GM21529 (cell line): ENCODE data around the gene CROCC.

ENCODE experiments used
- ATAC-seq: cut with Tn5 transposase; IDR thresholded peaks from one replicate; pipeline ENCODE4 v1.9.1; 2021; ENCODE audit not compliant: unreplicated experiment

The CROCC gene

DNA sequence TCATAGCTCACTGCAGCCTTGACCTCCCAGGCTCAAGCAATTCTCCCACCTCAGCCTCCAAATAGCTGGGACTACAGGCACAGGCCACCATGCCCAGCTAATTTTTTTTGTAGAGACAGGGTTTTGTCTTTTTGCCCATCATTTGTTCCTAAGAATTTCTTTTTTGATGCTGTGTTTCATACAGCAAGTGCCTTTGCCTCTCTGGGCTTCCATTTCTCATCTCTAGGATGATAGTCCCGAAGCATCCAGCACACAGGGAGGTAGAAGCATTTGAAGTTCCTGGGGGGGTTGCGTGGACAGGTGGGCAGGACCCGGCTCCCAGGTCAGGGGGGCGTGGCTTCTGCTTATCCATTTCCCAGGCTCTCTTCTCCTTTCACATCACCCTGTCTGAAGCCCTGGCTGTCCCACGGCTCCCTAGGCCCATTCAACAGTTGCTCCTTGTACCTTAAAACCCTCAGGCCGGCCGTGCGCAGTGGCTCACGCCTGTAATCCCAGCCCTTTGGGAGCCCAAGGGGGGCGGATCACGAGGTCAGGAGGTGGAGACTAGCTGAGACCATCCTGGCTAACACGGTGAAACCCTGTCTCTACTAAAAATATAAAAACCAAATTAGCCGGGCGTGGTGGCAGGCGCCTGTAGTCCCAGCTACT is 86.6 kb downstream of the CROCC start:
- no peak for ATAC-seq

DNA sequence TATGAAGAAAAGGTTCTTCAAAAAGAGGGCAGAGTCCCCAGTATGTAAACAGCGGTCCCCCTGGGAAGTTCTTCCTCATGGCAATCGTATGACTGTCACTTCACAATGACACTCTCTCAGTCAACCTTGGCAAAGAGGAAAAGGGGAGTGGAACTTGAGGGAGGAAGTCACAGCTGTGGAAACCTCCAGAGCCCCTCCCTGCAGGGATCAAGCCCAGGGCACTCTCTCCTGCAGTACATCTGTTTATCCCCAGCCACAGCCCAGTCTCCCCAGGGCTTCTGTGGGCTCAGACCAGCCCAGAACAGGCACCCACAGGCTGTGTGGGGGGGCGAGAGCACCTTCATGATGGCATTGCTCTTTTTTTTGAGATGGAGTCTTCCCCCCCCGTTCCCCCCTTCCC is 88.0 kb downstream of the CROCC start:
- ATAC-seq = no peak

DNA sequence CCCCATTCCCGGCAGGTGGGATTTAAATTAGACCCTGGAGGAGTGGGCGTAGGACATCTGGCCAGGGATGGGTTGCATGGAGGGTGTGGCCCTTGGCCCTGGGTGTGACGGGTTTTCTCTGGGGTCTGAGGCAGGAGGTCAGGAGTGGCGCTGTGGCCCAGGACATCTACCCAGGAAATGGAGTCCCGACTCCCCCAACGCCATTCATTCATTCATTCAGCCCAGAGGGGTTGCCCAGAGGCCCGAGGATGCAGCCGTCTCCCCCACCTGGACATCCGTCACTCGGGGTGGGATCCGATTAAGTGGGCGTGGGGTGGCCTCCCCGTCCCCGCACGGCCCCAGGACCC is 89.3 kb downstream of the CROCC start:
- no peak for ATAC-seq

DNA sequence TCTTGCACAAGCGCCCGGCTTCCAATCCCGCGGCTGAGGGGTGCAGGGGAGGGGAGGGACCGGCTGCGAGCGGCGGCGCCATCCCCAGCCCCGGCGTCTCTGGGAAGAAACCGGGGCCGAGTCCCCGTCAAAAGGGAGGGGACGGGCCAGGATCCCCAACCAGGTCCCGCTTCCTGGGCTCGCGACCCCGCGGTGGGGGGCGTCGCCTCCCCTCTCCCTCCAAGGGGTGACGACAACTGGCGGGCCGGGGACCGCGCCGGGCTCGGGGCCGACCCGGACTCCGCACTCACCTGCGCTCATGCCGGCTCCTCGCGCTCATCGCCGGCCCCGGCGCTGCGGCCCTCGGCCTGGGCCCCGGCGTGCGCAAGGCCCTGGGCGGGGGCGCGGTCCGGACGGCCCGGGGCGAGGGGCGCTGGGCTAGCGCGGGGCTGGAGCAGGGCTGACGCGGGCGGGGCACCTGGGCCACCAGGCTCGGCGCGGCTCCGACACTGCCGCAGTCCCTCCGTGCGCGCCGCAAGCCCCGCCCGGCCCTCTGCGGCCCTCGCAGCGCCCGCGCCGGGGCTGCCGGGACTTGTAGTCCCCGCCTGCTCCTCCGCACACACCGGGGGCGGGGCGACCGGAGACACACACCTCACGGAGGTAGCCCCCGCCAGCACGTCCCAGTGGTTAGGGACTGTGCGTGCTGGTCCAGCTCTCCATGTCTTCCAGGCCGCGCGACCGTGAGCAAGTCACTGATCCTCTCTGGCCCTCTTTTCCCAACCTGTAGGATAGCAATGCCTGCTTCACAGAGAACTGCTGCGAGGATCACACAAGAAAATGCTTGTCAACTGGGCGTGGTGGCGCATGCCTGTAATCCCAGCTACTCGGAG is 89.9 kb downstream of the CROCC start, which contains the start of gene ATP13A2:
Gene ATP13A2 (minus strand): TSS at position 490 of the 869 bp plus-strand sequence. CDS start 190 bp downstream, at position 300.
- ATAC-seq = peak; percentile 87

DNA sequence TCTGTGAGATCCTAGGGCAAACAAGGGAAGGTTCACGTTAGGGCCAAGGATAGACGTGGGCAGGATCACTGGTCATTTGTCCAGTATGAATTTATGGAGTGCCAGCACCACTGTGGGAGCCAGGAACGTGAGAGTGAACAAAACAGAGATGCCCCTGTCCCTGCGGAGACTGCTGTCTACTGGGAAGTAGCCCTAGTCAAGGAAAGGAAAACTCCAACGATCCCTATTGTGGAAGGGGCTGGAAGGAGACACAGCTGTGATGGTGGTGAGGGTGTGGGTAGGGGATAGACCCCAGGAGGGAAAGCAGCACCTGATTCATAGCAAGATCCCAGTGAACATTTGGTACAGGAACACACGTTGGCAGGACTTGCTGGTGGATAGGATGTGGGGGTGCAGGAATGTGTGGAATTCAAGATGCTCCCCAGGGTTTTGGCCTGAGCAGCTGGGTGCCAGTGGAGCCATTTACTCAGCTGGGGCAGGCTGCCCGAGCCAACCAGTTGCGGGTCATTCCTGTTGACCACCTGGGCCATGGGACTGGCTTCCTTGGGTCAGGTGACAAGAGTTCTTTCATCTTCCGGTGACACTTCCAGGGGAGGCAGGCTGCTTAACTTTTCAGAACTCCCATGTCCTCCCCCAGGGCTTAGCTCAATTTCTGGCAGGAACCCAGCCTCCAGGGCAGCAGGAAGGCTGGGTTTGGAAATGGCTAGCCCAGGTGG is 91.2 kb downstream of the CROCC start:
- ATAC-seq = no peak

DNA sequence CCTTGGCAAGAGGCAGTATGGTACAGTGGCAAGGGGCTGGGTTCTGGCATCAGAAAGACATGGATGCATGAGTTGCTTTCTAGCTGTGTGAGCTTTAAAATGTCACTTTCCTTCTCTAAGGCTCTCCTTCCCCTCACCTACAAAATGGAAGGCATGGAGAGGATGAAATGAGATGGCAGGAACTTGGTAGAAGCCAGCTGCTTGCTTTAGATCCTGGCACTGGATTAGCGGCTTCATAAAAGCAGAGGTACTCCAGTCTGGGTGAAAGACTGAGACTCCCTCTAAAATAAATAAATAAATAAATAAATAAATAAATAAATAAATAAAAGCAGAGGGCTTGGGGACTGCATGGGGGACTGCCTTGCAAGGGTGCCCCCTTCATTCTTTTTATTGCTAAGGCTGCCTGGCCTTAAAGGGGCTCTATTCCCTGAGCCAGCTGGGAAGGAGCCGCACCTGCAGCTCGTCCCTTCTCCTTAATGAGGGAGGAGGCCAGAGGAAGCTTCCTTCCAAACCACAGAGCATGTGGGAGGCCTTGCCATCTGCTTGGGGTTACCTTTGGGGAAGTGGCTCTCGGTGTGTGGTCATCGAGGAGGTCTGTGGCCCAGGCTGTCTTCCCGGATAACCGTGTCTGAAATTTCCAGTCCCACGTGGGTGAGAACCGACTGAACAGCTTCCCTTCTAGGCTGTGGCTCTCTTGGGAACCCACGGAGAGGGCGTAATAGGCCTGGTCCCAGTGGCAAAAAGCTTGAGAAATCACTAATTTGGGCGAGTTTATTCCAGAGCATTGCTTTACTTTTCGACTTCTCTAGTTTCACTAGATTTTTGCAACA is 92.0 kb downstream of the CROCC start:
- ATAC-seq = no peak

DNA sequence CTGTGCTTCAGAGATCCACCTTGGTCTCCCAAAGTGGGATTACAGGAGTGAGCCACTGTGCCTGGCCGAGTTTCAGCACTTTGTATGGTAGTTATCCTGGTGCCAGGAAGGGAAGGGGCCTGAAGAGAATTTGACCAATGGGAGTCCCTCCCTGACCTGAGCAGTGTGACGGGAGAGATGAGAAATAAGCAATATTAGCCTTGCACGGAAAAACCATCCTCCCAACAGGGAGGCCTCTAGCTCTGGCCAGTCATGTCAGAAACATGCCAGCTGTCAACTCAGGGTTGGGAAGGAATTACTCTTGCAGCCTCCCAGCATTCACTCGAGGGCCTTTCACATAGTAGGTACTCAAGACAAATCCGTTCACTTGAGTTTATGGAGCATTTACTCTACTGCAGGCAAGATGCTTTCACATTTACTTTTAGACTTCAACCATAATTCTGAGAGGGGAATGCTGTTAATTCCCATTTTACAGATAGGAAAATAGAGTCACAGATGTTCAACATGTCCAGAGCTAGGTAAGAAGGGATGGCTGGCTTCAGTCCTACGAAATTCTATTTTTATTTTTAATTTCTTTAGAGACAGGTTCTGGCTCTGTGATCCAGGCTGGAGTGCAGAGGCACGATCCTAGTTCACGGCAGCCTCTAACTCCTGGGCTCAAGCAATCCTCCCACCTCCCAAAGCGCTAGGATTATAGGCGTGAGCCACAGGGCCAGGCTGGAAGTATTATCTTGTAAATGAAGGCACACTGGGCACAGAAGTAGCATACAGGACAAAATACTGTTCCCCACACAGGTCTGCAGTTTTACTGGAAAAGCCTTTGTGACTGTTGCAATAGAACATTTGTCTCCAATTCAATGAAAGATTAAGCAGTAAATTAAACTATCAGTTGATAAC is 93.2 kb downstream of the CROCC start:
- ATAC-seq = no peak

DNA sequence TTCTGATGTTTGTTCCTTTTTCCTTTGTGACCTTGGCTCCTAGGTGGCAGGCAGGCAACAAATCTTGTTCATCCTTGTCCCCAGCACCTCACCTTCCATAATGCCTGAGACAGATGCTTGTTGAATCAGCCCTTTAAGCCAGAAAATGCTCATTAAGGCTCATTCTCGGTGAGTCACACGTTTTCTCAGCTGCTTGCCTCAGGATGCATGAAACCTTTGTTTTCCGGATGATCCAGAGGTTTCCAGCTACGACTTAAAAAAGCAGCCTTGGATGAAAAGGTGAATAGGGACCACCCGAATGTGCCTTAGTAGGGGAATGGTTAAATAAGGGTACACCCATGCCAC is 94.6 kb downstream of the CROCC start:
- no peak for ATAC-seq

DNA sequence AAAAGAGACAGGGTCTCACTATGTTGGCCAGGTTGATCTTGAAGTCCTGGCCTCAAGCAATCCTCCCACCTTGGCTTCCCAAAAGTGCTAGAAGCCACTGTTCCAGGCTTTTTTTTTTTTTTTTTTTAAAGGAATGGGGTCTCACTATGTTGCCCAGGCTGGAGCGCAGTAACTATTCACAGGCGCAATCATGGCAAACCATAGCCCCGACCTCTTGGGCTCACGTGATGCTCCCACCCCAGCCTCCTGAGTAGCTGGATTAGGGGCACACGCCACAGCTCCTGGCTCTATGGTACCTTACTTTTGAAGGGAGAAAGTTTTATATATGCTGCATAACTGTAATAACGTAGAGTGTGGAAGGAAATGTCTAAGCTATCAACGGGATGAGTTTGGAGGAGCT is 95.7 kb downstream of the CROCC start:
- ATAC-seq = no peak

DNA sequence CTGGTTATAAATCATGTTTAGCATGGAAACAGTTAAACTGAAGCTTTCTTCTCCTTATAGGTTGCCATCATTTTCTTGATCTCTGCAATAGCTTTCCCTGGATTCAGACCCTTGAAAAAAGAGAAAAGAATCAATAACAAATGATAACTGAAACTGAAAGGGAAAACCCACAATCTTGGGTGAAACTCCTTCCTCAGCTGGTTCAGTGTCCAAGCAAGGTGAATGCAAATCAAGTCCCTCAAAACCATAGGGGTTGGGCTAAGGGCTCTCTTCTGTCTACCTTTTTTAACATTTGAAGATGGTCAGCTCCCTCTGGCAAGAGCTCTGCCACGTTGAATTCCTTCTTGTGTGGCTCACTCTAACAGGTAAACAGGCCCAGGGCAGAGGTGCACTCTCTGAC is 97.1 kb downstream of the CROCC start:
- no peak for ATAC-seq

DNA sequence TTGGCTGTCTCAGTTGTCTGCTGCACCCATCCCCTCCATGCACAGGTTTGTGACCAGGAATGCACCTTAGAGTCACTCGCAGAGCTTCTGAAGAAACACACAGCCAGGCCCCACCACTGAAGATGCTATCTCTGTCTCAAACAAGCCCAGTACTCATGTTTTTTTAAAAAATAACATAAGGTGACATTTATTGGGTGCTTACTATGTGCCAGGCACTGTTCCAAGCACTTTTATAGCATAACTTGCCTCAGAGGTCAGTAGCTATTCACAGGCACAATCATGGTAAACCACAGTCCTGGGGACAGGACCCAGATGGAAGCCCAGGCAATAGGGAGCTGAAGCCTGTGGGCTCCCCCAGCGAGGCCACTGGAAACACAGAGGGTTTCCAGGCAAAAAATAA is 98.8 kb downstream of the CROCC start:
- no peak for ATAC-seq

DNA sequence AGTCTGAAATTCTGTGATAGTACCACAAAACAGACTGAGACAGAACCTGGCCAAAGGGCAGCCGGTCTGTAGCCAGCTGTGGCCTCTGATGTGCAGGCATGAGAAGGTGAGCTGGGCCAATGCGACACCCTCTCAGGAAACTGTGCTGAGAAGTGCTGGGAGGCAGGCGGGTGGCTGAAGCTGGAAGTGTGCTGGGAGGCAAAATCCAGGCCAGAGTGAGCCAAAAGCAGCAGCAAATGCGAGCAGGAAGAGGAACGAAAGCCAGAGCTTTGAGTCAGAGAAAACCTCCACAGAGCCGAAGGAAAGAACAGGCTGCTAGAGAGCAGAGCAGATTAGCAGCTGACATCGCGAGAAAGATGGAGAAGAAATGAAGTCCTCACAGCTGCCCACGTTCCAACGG is 100.2 kb downstream of the CROCC start:
- ATAC-seq = no peak
